ENCODE measurements around the gene AURKB. TPM values are rescaled to one million over a fixed set of nuclear protein-coding genes. Genes with fewer than 3 reads are reported as not detected.
A peak's percentile ranks its signal among the peaks of the same experiment; 100 is the strongest.

AURKB gene
- total RNA-seq, 4 donors from 2014 or later, result 11.2 to 43.7 (median 20.3) TPM

- TF ChIP-seq CTCF (IDR thresholded peaks at IDR 0.05), result no peak
- TF ChIP-seq POLR2A (IDR thresholded peaks at IDR 0.05), result no peak
- Histone ChIP-seq H3K4me1 (peaks cover 36 to 79% (median 51%) of the 10 kb centered on the region in 3 donors), H3K4me3 (peak overlapping the region in 2 of 4 donors; percentile 4 to 5), H3K27ac (peak overlapping the region; percentile 32 to 100 (median 99)), H3K27me3 (no peaks in the 10 kb centered on the region), H3K9me3 (no peaks in the 10 kb centered on the region), H3K36me3 (peaks cover 0 to 27% (median 7%) of the 10 kb centered on the region in 3 donors)
- DNase-seq, result no peak
- 52 to 60% methylated on average over 5 of the region's 5 CpGs for WGBS, 2 donors
- intact Hi-C loops (cut with DNase I), result no loop called here
These were observed 49.6 kb downstream of the AURKB start for GRCh38 chr17:8160741-8161221.

- DNase-seq, result no peak
- intact Hi-C loops (cut with DNase I), result no loop called here
- TF ChIP-seq POLR2A (IDR thresholded peaks at IDR 0.05) (no peak), CTCF (IDR thresholded peaks at IDR 0.05) (no peak)
- 57 to 69% methylated on average over 3 to 4 of the region's 4 CpGs for WGBS, 2 donors
- H3K27ac ChIP-seq, result peak overlapping the region in 3 of 4 donors; percentile 98 to 100 (median 100)
- H3K4me3 ChIP-seq, result no peak overlapping the region
- H3K36me3 ChIP-seq, result peaks cover 0 to 27% (median 7%) of the 10 kb centered on the region in 3 donors
- H3K4me1 ChIP-seq, result peaks cover 36 to 77% (median 51%) of the 10 kb centered on the region in 3 donors
- H3K27me3 ChIP-seq, result no peaks in the 10 kb centered on the region
- H3K9me3 ChIP-seq, result no peaks in the 10 kb centered on the region
These were observed 50.2 kb downstream of the AURKB start for GRCh38 chr17:8160224-8160577.

- H3K27ac ChIP-seq, result peak overlapping the region; percentile 14 to 100 (median 80)
- intact Hi-C loops (cut with DNase I), result no loop called here
- peaks cover 37 to 78% (median 49%) of the 10 kb centered on the region in 3 donors for H3K4me1 ChIP-seq
- H3K9me3 ChIP-seq, result no peaks in the 10 kb centered on the region
- peaks cover 0 to 27% (median 7%) of the 10 kb centered on the region in 3 donors for H3K36me3 ChIP-seq
- H3K27me3 ChIP-seq, result no peaks in the 10 kb centered on the region
- no peak for DNase-seq
- no peak for TF ChIP-seq POLR2A (IDR thresholded peaks at IDR 0.05)
- no peak for TF ChIP-seq CTCF (IDR thresholded peaks at IDR 0.05)
- H3K4me3 ChIP-seq, result no peak overlapping the region
- 58 to 66% methylated on average over 3 to 4 of the region's 4 CpGs for WGBS, 2 donors
These were observed 50.7 kb downstream of the AURKB start for GRCh38 chr17:8159459-8160223.

GRCh38 chr17:8159032-8159400 is 51.4 kb downstream of the AURKB start:
- H3K9me3 ChIP-seq, result no peaks in the 10 kb centered on the region
- peaks cover 33 to 76% (median 43%) of the 10 kb centered on the region in 3 donors for H3K4me1 ChIP-seq
- TF ChIP-seq POLR2A (IDR thresholded peaks at IDR 0.05), result no peak
- WGBS, 2 donors, result 56 to 59% methylated on average over 3 of the region's 3 CpGs
- no peak overlapping the region for H3K4me3 ChIP-seq
- DNase-seq, result no peak
- peaks cover 0 to 27% (median 7%) of the 10 kb centered on the region in 3 donors for H3K36me3 ChIP-seq
- peak overlapping the region; percentile 14 to 100 (median 98) for H3K27ac ChIP-seq
- intact Hi-C loops (cut with DNase I), result no loop called here
- no peaks in the 10 kb centered on the region for H3K27me3 ChIP-seq

GRCh38 chr17:8158267-8159031 is 51.9 kb downstream of the AURKB start:
- H3K4me1 ChIP-seq, result peaks cover 30 to 76% (median 43%) of the 10 kb centered on the region in 3 donors

More at GRCh38 chr17:8158267-8159031, 51.9 kb downstream of the AURKB start:
- WGBS, 2 donors, result 2 to 26% methylated on average over 7 to 10 of the region's 20 CpGs
- Histone ChIP-seq H3K27ac (peak overlapping the region; percentile 65 to 100 (median 98)), H3K27me3 (no peaks in the 10 kb centered on the region), H3K4me3 (peak overlapping the region in 1 of 4 donors; percentile 45), H3K36me3 (peaks cover under 1 to 27% (median 7%) of the 10 kb centered on the region in 3 donors), H3K9me3 (no peaks in the 10 kb centered on the region)
- intact Hi-C loops (cut with DNase I), result no loop called here
- peak in 1 of 4 donors; percentile 27 for TF ChIP-seq POLR2A (IDR thresholded peaks at IDR 0.05)
- peak; percentile 83 to 98 (median 94) for TF ChIP-seq CTCF (IDR thresholded peaks at IDR 0.05)
- peak; percentile 71 for DNase-seq
